CD14-positive monocyte (primary cell): ENCODE measurements around the gene LZTR1. TPM values are rescaled to one million over a fixed set of nuclear protein-coding genes. Genes with fewer than 3 reads are reported as not detected.
A peak's percentile ranks its signal among the peaks of the same experiment; 100 is the strongest.

Source experiments
- DNase-seq, 3 donors: peaks; one replicate each; pipeline ENCODE4 v3.0.0-alpha.2; 2011 to 2022
- H2AFZ ChIP-seq: 2 replicates; pipeline ENCODE4 v1.6.0; 2012; ENCODE audit warnings: mild to moderate bottlenecking, low read depth, low read length, inconsistent platforms; ENCODE audit not compliant: insufficient read depth, poor library complexity, severe bottlenecking
- H3K27ac ChIP-seq, 2 donors: 1 replicate in 1 of 2; 2 replicates in 1 of 2; pipeline ENCODE4 v1.5.1; 2012 to 2013; ENCODE audit warnings: low read length in 2 of 2, control low read depth in 1 of 2, inconsistent platforms in 1 of 2, low read depth in 1 of 2, mild to moderate bottlenecking in 1 of 2
- H3K27me3 ChIP-seq, 2 donors: one replicate each; pipeline versions ENCODE4 v1.6.0 to v1.6.1; 2011 to 2013; ENCODE audit warnings: low read length in 2 of 2; ENCODE audit not compliant: control insufficient read depth in 2 of 2, insufficient read depth in 2 of 2
- H3K36me3 ChIP-seq, 2 donors: replicated peaks in 1 of 2; 1 replicate in 1 of 2; 2 replicates in 1 of 2; pipeline versions ENCODE4 v1.5.1 to v1.6.1; 2012 to 2013; ENCODE audit warnings: low read length in 2 of 2, control low read depth in 1 of 2, inconsistent platforms in 1 of 2, mild to moderate bottlenecking in 1 of 2; ENCODE audit not compliant: insufficient read depth in 2 of 2, control insufficient read depth in 1 of 2
- H3K4me1 ChIP-seq, 2 donors: 1 replicate in 1 of 2; 2 replicates in 1 of 2; pipeline versions ENCODE4 v1.5.1 to v1.6.1; 2012 to 2013; ENCODE audit warnings: low read length in 2 of 2, control low read depth in 1 of 2, inconsistent platforms in 1 of 2, mild to moderate bottlenecking in 1 of 2, moderate library complexity in 1 of 2; ENCODE audit not compliant: insufficient read depth in 2 of 2, control insufficient read depth in 1 of 2
- H3K4me2 ChIP-seq: replicated peaks from 2 replicates; pipeline ENCODE3; 2012; ENCODE audit warnings: low read length, moderate library complexity, mild to moderate bottlenecking; ENCODE audit not compliant: poor library complexity, severe bottlenecking; ENCODE audit errors: extremely low read depth
- H3K4me3 ChIP-seq, 3 experiments: fragments of 200-600 bp in 1 of 3; sonication (generic) in 1 of 3; replicated peaks in 1 of 3; 1 replicate in 2 of 3; 2 replicates in 1 of 3; pipeline ENCODE4 v1.5.1; 2011 to 2013; ENCODE audit warnings: low read length in 3 of 3, mild to moderate bottlenecking in 3 of 3, control low read depth in 2 of 3, low read depth in 2 of 3, inconsistent platforms in 1 of 3, moderate library complexity in 1 of 3
- H3K79me2 ChIP-seq: 2 replicates; pipeline ENCODE4 v1.6.0; 2012; ENCODE audit warnings: mild to moderate bottlenecking, control low read depth, inconsistent platforms, low read length, moderate library complexity; ENCODE audit not compliant: insufficient read depth
- H3K9ac ChIP-seq: 2 replicates; pipeline ENCODE4 v1.6.0; 2017; ENCODE audit warnings: low read length, mild to moderate bottlenecking; ENCODE audit not compliant: insufficient read depth, poor library complexity, severe bottlenecking
- H3K9me3 ChIP-seq, 2 donors: replicated peaks in 1 of 2; 1 replicate in 1 of 2; 2 replicates in 1 of 2; pipeline versions ENCODE4 v1.5.1 to v1.6.1; 2012 to 2013; ENCODE audit warnings: low read length in 2 of 2, control low read depth in 1 of 2; ENCODE audit not compliant: control insufficient read depth in 1 of 2, insufficient read depth in 1 of 2
- H4K20me1 ChIP-seq: 2 replicates; pipeline ENCODE4 v1.6.0; 2012; ENCODE audit warnings: mild to moderate bottlenecking, low read length, control low read depth, moderate library complexity; ENCODE audit not compliant: insufficient read depth
- H3K27ac Mint-ChIP-seq, 7 donors: one replicate each; pipeline ENCODE4 v1.8.0; 2020; ENCODE audit warnings: mild to moderate bottlenecking in 7 of 7, mixed read lengths in 7 of 7, moderate library complexity in 6 of 7, inconsistent platforms in 2 of 7
- H3K27me3 Mint-ChIP-seq, 3 donors: one replicate each; pipeline ENCODE4 v1.8.0; 2021 to 2022; ENCODE audit warnings: low read depth in 3 of 3, mild to moderate bottlenecking in 3 of 3, mixed read lengths in 3 of 3, moderate library complexity in 3 of 3, inconsistent platforms in 1 of 3
- H3K36me3 Mint-ChIP-seq, 2 donors: one replicate each; pipeline ENCODE4 v1.8.0; 2020; ENCODE audit warnings: mixed read lengths in 2 of 2, inconsistent platforms in 1 of 2, mild to moderate bottlenecking in 1 of 2
- H3K4me1 Mint-ChIP-seq: one replicate; pipeline ENCODE4 v1.8.0; 2020; ENCODE audit warnings: mild to moderate bottlenecking, mixed read lengths
- H3K4me3 Mint-ChIP-seq, 2 donors: one replicate each; pipeline ENCODE4 v1.8.0; 2020; ENCODE audit warnings: mild to moderate bottlenecking in 2 of 2, mixed read lengths in 2 of 2, moderate library complexity in 1 of 2
- H3K9me3 Mint-ChIP-seq, 7 donors: one replicate each; pipeline ENCODE4 v1.8.0; 2020 to 2022; ENCODE audit warnings: mixed read lengths in 7 of 7, mild to moderate bottlenecking in 6 of 7, moderate library complexity in 6 of 7, inconsistent platforms in 2 of 7
- WGBS: methylation state at CpG from one replicate; pipeline ENCODE4 v1.1.5; 2013; ENCODE audit warnings: missing lambda C conversion rate; ENCODE audit not compliant: insufficient coverage; 5-methylcytosine and 5-hydroxymethylcytosine counted together
- intact Hi-C, 2 donors: fragments of 100-400 bp; cut with micrococcal nuclease; formaldehyde crosslinking; loops; one replicate each; pipeline versions ENCODE4 v1.15.0 to v1.15.1; 2023
- polyA plus RNA-seq, 3 donors: library from polyadenylated mRNA; depleted of rRNA in 1 of 3; unstranded in 2 of 3; stranded (reverse) in 1 of 3; fragments of 300-500 nt in 2 of 3; fragments of >200 nt in 1 of 3; fragmentation: Illumina TruSeq in 2 of 3; gene quantifications; 1 replicate in 2 of 3; 2 replicates in 1 of 3; pipeline ENCODE4 v1.2.3, GENCODE V29; 2012 to 2021
- TF ChIP-seq, protein P1 (sequence below): fragments of 200-600 bp; IDR thresholded peaks from one replicate; pipeline ENCODE4 v1.8.0; 2022; ENCODE audit warnings: antibody characterized with exemption, mild to moderate bottlenecking

LZTR1 gene
- polyA plus RNA-seq, 3 donors, result 7.1 to 63.3 (median 11.5) TPM

DNA sequence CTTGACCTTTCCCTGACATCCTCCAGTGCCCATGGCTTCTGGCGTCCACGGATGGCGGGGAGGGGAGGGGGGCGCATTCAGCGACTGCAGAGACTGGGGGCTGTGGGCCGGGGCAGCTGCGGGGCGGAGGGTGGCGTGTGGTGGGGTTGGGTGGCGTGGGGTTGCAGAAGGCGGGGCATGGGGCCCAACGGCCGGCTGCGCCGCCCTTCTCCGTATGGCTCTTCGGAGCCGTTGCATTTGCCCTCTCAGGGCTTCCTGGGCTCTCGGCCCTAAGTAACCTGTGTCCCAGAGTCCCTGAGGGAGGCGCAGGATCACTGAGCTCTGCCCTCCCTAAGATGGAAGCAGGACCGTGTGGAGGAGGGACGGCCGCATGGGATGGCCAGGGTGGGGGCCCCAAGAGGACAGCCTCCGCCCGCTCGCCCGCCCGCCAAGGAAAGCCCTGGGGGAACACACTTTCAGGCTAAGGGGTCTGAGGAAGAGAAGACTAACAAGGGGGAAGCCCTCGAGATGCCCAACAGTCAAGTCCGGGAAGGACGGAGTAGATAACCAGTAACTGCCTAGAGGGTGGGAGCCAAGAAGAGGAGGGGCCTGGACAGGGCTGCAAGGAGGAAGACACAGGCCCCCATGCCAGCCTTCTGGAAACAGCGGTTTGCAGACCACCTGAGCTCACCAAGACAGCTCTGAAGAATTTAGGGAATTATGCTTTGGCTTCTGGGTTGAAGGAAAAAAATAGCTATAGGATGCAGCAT is 24.2 kb upstream of the LZTR1 start:
- WGBS, result 0% methylated on average over 26 of the region's 32 CpGs
- H3K4me2 ChIP-seq, result peak overlapping the region; percentile 98
- peak; percentile 21 to 32 (median 30) for DNase-seq
- H3K4me3 ChIP-seq, result peak overlapping the region; percentile 81 to 99 (median 98)
- H3K9ac ChIP-seq, result peak overlapping the region; percentile 89
- peaks cover 27 to 46% of the 10 kb centered on the region in 2 donors for H3K4me1 ChIP-seq
- peaks cover 22% of the 10 kb centered on the region for H4K20me1 ChIP-seq
- H3K36me3 ChIP-seq, result peaks cover 8 to 23% of the 10 kb centered on the region in 2 donors
- H3K27ac ChIP-seq, result peak overlapping the region; percentile 8 to 87
- TF ChIP-seq, protein P1, sequence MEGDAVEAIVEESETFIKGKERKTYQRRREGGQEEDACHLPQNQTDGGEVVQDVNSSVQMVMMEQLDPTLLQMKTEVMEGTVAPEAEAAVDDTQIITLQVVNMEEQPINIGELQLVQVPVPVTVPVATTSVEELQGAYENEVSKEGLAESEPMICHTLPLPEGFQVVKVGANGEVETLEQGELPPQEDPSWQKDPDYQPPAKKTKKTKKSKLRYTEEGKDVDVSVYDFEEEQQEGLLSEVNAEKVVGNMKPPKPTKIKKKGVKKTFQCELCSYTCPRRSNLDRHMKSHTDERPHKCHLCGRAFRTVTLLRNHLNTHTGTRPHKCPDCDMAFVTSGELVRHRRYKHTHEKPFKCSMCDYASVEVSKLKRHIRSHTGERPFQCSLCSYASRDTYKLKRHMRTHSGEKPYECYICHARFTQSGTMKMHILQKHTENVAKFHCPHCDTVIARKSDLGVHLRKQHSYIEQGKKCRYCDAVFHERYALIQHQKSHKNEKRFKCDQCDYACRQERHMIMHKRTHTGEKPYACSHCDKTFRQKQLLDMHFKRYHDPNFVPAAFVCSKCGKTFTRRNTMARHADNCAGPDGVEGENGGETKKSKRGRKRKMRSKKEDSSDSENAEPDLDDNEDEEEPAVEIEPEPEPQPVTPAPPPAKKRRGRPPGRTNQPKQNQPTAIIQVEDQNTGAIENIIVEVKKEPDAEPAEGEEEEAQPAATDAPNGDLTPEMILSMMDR, result no peak
- H3K27ac Mint-ChIP-seq, result peak overlapping the region in 6 of 7 donors; percentile 51 to 85 (median 66)
- H3K27me3 ChIP-seq, result no peaks in the 10 kb centered on the region
- peaks cover 39% of the 10 kb centered on the region for H3K4me1 Mint-ChIP-seq
- H3K9me3 ChIP-seq, result no peaks in the 10 kb centered on the region
- peaks cover 0 to under 1% (median 0%) of the 10 kb centered on the region in 3 donors for H3K27me3 Mint-ChIP-seq
- peak overlapping the region; percentile 87 to 91 for H3K4me3 Mint-ChIP-seq
- H3K36me3 Mint-ChIP-seq, result peaks cover 24 to 27% of the 10 kb centered on the region in 2 donors
- H2AFZ ChIP-seq, result peak overlapping the region; percentile 99
- intact Hi-C loops, result loop anchor here (5.0 to 10.0 kb wide), 2 partner anchors 36 to 73 kb away; no protein-coding TSS in a partner anchor
- peaks cover 55% of the 10 kb centered on the region for H3K79me2 ChIP-seq
- no peaks in the 10 kb centered on the region for H3K9me3 Mint-ChIP-seq

GRCh38 chr22:20959578-20960461 is 22.3 kb upstream of the LZTR1 start:
- H3K79me2 ChIP-seq, result peaks cover 44% of the 10 kb centered on the region
- H3K9me3 Mint-ChIP-seq, result peaks cover 0 to 9% (median 0%) of the 10 kb centered on the region in 7 donors
- H3K4me1 Mint-ChIP-seq, result peaks cover 43% of the 10 kb centered on the region
- H3K4me3 Mint-ChIP-seq, result peak overlapping the region in 1 of 2 donors; percentile 37
- WGBS, result 90% methylated on average over 2 of the region's 20 CpGs
- peaks cover 3 to 12% of the 10 kb centered on the region in 2 donors for H3K27me3 ChIP-seq
- H2AFZ ChIP-seq, result no peak overlapping the region
- no peak overlapping the region for H3K4me2 ChIP-seq
- peak overlapping the region in 2 of 7 donors; percentile 43 to 66 for H3K27ac Mint-ChIP-seq
- H3K4me3 ChIP-seq, result no peak overlapping the region
- no peak overlapping the region for H3K9ac ChIP-seq
- TF ChIP-seq, protein P1, result no peak
- peaks cover 0 to 7% of the 10 kb centered on the region in 2 donors for H3K36me3 ChIP-seq
- intact Hi-C loops, result loop anchor here (5.0 to 10.0 kb wide), 4 partner anchors 38 to 75 kb away; no protein-coding TSS in a partner anchor
- peaks cover 11 to 18% (median 15%) of the 10 kb centered on the region in 3 donors for H3K27me3 Mint-ChIP-seq
- no peak for DNase-seq
- H3K9me3 ChIP-seq, result no peaks in the 10 kb centered on the region
- peak overlapping the region in 1 of 2 donors; percentile 36 for H3K27ac ChIP-seq
- H3K4me1 ChIP-seq, result peaks cover 33 to 50% of the 10 kb centered on the region in 2 donors
- peaks cover 19 to 23% of the 10 kb centered on the region in 2 donors for H3K36me3 Mint-ChIP-seq
- H4K20me1 ChIP-seq, result peaks cover 3% of the 10 kb centered on the region
